Keratinocyte (primary cell): ENCODE results near the gene CARTPT. TPM values are rescaled to one million over a fixed set of nuclear protein-coding genes. Genes with fewer than 3 reads are reported as not detected.

Experiments
- DNase-seq: peaks from one replicate; pipeline ENCODE4 v3.0.0-alpha.2; 2011; ENCODE audit warnings: low read depth, missing footprints, low spot score
- FAIRE-seq: peaks from 2 replicates; lab custom pipeline; 2011; peaks lifted over from hg19 to GRCh38; lab: Jason Lieb, UNC
- H2AFZ ChIP-seq: 2 replicates; pipeline ENCODE4 v1.6.0; 2012; ENCODE audit warnings: low read length, control low read depth, inconsistent platforms; ENCODE audit not compliant: control insufficient read depth
- H3K27ac ChIP-seq: 2 replicates; pipeline ENCODE4 v1.5.1; 2011; ENCODE audit warnings: low read length; ENCODE audit not compliant: control insufficient read depth, insufficient read depth
- H3K27me3 ChIP-seq: 3 replicates; pipeline ENCODE4 v1.6.0; 2011; ENCODE audit warnings: low read length; ENCODE audit not compliant: control insufficient read depth, insufficient read depth; ENCODE audit errors: extremely low read depth
- H3K36me3 ChIP-seq, 2 experiments: 2 replicates in 1 of 2; 3 replicates in 1 of 2; pipeline ENCODE4 v1.5.1; 2011; ENCODE audit warnings: low read length in 2 of 2, mild to moderate bottlenecking in 1 of 2; ENCODE audit not compliant: control insufficient read depth in 2 of 2, insufficient read depth in 2 of 2; ENCODE audit errors: extremely low read depth in 1 of 2
- H3K4me1 ChIP-seq: 3 replicates; pipeline ENCODE4 v1.5.1; 2011; ENCODE audit warnings: low read length; ENCODE audit not compliant: control insufficient read depth, insufficient read depth; ENCODE audit errors: extremely low read depth
- H3K4me2 ChIP-seq: 3 replicates; pipeline ENCODE4 v1.6.0; 2011; ENCODE audit warnings: low read depth, low read length; ENCODE audit not compliant: control insufficient read depth, insufficient read depth; ENCODE audit errors: extremely low read depth
- H3K4me3 ChIP-seq, 3 experiments: fragments of 200-600 bp in 1 of 3; sonication (generic) in 1 of 3; 2 replicates in 2 of 3; 3 replicates in 1 of 3; pipeline ENCODE4 v1.5.1; 2011 to 2016; ENCODE audit warnings: low read length in 3 of 3, mild to moderate bottlenecking in 3 of 3, control low read depth in 2 of 3, inconsistent platforms in 1 of 3, low read depth in 1 of 3, mixed read lengths in 1 of 3, mixed run types in 1 of 3, moderate library complexity in 1 of 3; ENCODE audit not compliant: control insufficient read depth in 2 of 3, insufficient read depth in 2 of 3; ENCODE audit errors: extremely low read depth in 1 of 3
- H3K79me2 ChIP-seq: 2 replicates; pipeline ENCODE4 v1.6.0; 2012; ENCODE audit warnings: low read length; ENCODE audit not compliant: control insufficient read depth, insufficient read depth
- H3K9ac ChIP-seq: 3 replicates; pipeline ENCODE4 v1.6.0; 2011; ENCODE audit warnings: low read length; ENCODE audit not compliant: control insufficient read depth, insufficient read depth; ENCODE audit errors: extremely low read depth
- H3K9me1 ChIP-seq: 3 replicates; pipeline ENCODE4 v1.6.0; 2011; ENCODE audit warnings: low read length; ENCODE audit not compliant: control insufficient read depth, insufficient read depth; ENCODE audit errors: extremely low read depth
- H3K9me3 ChIP-seq: 2 replicates; pipeline ENCODE4 v1.5.1; 2012; ENCODE audit warnings: low read depth, low read length; ENCODE audit not compliant: control insufficient read depth
- H4K20me1 ChIP-seq: 3 replicates; pipeline ENCODE4 v1.6.0; 2011; ENCODE audit warnings: low read length; ENCODE audit not compliant: control insufficient read depth, insufficient read depth; ENCODE audit errors: extremely low read depth
- EZH2 ChIP-seq: IDR thresholded peaks from one replicate; pipeline ENCODE4 v1.6.1; 2012; ENCODE audit warnings: inconsistent platforms, mild to moderate bottlenecking, low read length, moderate library complexity
- dilution Hi-C: fragments of 300-500 bp; cut with MboI; formaldehyde crosslinking; loops from one replicate; pipeline ENCODE4 v1.7.0; 2020; ENCODE audit warnings: low sequenced_read_pairs; ENCODE audit not compliant: extremely low pct_ligation_motif_present
- polyA plus RNA-seq, 5 experiments: library from polyadenylated mRNA; depleted of rRNA in 3 of 5; stranded (reverse) in 3 of 5; stranded (forward) in 1 of 5; unstranded in 1 of 5; fragments of >200 nt; gene quantifications; 1 replicate in 1 of 5; 2 replicates in 3 of 5; 3 replicates in 1 of 5; pipeline versions ENCODE4 v1.2.1 to v1.2.3, GENCODE V29; 2011 to 2012; ENCODE audit warnings: missing spikeins in 2 of 5, low read depth in 1 of 5, low replicate concordance in 1 of 5
- TF ChIP-seq, protein P1 (sequence below), 3 experiments: IDR thresholded peaks in 1 of 3; conservative IDR thresholded peaks in 1 of 3; optimal IDR thresholded peaks in 1 of 3; 2 replicates in 2 of 3; 3 replicates in 1 of 3; pipeline versions ENCODE3 to v1.5.1; 2011; ENCODE audit warnings: low read length in 3 of 3, mild to moderate bottlenecking in 3 of 3, moderate library complexity in 2 of 3, control low read depth in 1 of 3, inconsistent platforms in 1 of 3; ENCODE audit not compliant: insufficient read depth in 2 of 3; ENCODE audit errors: extremely low read depth in 1 of 3

Gene CARTPT
- polyA plus RNA-seq, 1 donor (not counting 4 experiments of a cell fraction or from before 2014, with no cell fraction given), result not detected

DNA sequence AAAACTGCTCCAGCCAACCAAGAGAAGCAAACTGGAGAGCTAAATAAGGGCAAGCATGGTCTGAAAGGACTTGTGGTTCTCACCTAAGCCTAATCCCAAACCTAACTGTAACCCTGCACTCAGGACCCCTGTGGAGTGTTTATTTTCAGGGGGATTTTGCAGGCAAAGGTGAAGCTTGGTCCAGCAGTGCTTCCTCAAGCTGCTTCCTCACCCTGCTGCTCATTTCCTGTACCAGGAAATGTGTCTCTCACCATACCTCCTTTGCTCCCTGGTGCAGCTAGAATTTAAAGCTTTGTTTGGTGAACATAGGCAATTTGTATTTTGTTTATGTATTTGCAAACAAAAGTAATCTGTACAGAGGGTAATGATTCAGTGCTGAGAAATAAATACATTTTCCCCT is 50.2 kb downstream of the CARTPT start:
- no peak overlapping the region for H3K27ac ChIP-seq
- no peak overlapping the region for H2AFZ ChIP-seq
- no peaks in the 10 kb centered on the region for H3K9me1 ChIP-seq
- no peak overlapping the region for H3K4me3 ChIP-seq
- FAIRE-seq (no peak), DNase-seq (no peak)
- dilution Hi-C loops, result no loop called here
- no peak overlapping the region for H3K9ac ChIP-seq
- H4K20me1 ChIP-seq, result no peaks in the 10 kb centered on the region
- no peaks in the 10 kb centered on the region for H3K9me3 ChIP-seq
- H3K36me3 ChIP-seq, result no peaks in the 10 kb centered on the region
- H3K4me2 ChIP-seq, result no peak overlapping the region
- H3K27me3 ChIP-seq, result no peaks in the 10 kb centered on the region
- no peaks in the 10 kb centered on the region for H3K4me1 ChIP-seq
- H3K79me2 ChIP-seq, result no peaks in the 10 kb centered on the region
- TF ChIP-seq EZH2, result no peak

DNA sequence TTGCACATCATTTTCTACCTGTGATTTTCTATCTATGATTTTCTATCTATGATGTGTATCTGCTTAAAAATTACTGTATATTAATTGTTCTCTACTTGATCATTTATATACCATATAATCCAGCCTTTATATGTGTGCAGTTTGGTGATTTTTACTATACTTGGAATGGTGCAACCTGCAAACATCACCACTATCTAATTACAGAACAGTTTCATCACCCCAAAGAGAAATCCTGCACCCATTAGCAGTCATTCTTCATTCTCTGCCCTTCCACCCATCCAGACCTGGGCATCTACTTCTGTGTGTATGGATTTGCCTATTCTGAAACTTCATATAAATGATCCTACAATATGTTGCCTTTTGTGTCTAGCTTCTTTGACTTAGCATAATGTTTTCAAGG is 51.3 kb downstream of the CARTPT start:
- H3K36me3 ChIP-seq, result no peaks in the 10 kb centered on the region
- H4K20me1 ChIP-seq, result no peaks in the 10 kb centered on the region
- TF ChIP-seq, protein P1, sequence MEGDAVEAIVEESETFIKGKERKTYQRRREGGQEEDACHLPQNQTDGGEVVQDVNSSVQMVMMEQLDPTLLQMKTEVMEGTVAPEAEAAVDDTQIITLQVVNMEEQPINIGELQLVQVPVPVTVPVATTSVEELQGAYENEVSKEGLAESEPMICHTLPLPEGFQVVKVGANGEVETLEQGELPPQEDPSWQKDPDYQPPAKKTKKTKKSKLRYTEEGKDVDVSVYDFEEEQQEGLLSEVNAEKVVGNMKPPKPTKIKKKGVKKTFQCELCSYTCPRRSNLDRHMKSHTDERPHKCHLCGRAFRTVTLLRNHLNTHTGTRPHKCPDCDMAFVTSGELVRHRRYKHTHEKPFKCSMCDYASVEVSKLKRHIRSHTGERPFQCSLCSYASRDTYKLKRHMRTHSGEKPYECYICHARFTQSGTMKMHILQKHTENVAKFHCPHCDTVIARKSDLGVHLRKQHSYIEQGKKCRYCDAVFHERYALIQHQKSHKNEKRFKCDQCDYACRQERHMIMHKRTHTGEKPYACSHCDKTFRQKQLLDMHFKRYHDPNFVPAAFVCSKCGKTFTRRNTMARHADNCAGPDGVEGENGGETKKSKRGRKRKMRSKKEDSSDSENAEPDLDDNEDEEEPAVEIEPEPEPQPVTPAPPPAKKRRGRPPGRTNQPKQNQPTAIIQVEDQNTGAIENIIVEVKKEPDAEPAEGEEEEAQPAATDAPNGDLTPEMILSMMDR (optimal IDR thresholded peaks at IDR 0.05 in 1 of 3, IDR thresholded peaks at IDR 0.05 in 1 of 3, conservative IDR thresholded peaks at IDR 0.05 in 1 of 3; ENCODE audit: extremely low read depth in 1 of 3, insufficient read depth in 2 of 3, low read length in 3 of 3), result no peak
- TF ChIP-seq EZH2, result no peak
- no peaks in the 10 kb centered on the region for H3K79me2 ChIP-seq
- dilution Hi-C loops, result no loop called here
- no peak for FAIRE-seq
- H3K9me3 ChIP-seq, result no peaks in the 10 kb centered on the region
- no peak overlapping the region for H3K4me3 ChIP-seq
- H3K27ac ChIP-seq, result no peak overlapping the region
- no peak overlapping the region for H2AFZ ChIP-seq
- H3K9ac ChIP-seq, result no peak overlapping the region
- DNase-seq, result no peak
- no peaks in the 10 kb centered on the region for H3K9me1 ChIP-seq
- H3K4me1 ChIP-seq, result no peaks in the 10 kb centered on the region
- no peak overlapping the region for H3K4me2 ChIP-seq
- no peaks in the 10 kb centered on the region for H3K27me3 ChIP-seq

Other genes with a start within 250 kb of the CARTPT start
- gene MCCC2, start 131.9 kb upstream of the CARTPT start, polyA plus RNA-seq, result 30.7 to 52.5 TPM (median 47.6 TPM) in 3 replicates